22Rv1 (cell line): Measurements from ENCODE around the gene DENND6A.

ENCODE experiments used
- ZFX ChIP-seq: fragments of 450-650 bp; IDR thresholded peaks from 2 replicates; pipeline ENCODE4 v1.6.1; 2017; ENCODE audit warnings: antibody characterized with exemption, borderline replicate concordance
- TF ChIP-seq, protein P1 (sequence below): fragments of 450-650 bp; IDR thresholded peaks from 2 replicates; pipeline ENCODE4 v1.5.1; 2017; ENCODE audit warnings: mild to moderate bottlenecking

DNA sequence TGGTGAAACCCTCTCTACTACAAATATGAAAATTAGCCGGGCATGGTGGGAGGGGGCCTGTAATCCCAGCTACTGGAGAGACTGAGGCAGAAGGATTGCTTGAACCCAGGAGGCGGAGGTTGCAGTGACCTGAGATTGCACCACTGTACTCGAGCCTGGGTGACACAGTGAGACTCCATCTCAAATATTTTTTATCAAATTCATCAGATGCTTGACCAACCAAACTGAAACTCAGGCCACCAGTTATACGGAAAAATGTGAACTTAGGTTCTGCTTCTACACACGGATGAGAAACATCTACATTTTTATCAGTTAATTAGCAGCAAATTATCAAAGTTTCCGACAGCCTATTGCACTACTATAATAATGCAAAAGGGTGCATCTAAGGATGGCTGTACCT, 100.6 kb downstream of the DENND6A start:
- TF ChIP-seq, protein P1, sequence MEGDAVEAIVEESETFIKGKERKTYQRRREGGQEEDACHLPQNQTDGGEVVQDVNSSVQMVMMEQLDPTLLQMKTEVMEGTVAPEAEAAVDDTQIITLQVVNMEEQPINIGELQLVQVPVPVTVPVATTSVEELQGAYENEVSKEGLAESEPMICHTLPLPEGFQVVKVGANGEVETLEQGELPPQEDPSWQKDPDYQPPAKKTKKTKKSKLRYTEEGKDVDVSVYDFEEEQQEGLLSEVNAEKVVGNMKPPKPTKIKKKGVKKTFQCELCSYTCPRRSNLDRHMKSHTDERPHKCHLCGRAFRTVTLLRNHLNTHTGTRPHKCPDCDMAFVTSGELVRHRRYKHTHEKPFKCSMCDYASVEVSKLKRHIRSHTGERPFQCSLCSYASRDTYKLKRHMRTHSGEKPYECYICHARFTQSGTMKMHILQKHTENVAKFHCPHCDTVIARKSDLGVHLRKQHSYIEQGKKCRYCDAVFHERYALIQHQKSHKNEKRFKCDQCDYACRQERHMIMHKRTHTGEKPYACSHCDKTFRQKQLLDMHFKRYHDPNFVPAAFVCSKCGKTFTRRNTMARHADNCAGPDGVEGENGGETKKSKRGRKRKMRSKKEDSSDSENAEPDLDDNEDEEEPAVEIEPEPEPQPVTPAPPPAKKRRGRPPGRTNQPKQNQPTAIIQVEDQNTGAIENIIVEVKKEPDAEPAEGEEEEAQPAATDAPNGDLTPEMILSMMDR = no peak
- no peak for TF ChIP-seq ZFX
